ENCODE results near the gene ANHX.
A peak's percentile ranks its signal among the peaks of the same experiment; 100 is the strongest.

Gene ANHX

GRCh38 chr12:133204264-133204603, 31.4 kb downstream of the ANHX start:
- no peak overlapping the region for H3K4me3 ChIP-seq (ENCODE audit: low read length)
- DNase-seq (ENCODE audit: low read depth, low spot score), result no peak

GRCh38 chr12:133203344-133204263, 32.1 kb downstream of the ANHX start:
- DNase-seq (ENCODE audit: low read depth, low spot score), result no peak
- H3K4me3 ChIP-seq (ENCODE audit: low read length), result no peak overlapping the region

GRCh38 chr12:133202493-133203343, 33.0 kb downstream of the ANHX start:
- no peak overlapping the region for H3K4me3 ChIP-seq (ENCODE audit: low read length)
- DNase-seq (ENCODE audit: low read depth, low spot score), result no peak

GRCh38 chr12:133201888-133202287, 33.8 kb downstream of the ANHX start:
- no peak for DNase-seq (ENCODE audit: low read depth, low spot score)
- no peak overlapping the region for H3K4me3 ChIP-seq (ENCODE audit: low read length)

GRCh38 chr12:133192847-133193246, 42.8 kb downstream of the ANHX start:
- H3K4me3 ChIP-seq (ENCODE audit: low read length), result no peak overlapping the region
- DNase-seq (ENCODE audit: low read depth, low spot score), result no peak

- no peak for DNase-seq (ENCODE audit: low read depth, low spot score)
- H3K4me3 ChIP-seq (ENCODE audit: low read length), result no peak overlapping the region
These were observed 45.5 kb downstream of the ANHX start for GRCh38 chr12:133190176-133190575.

- H3K4me3 ChIP-seq (ENCODE audit: low read length), result peak within 1 kb of the TSS; percentile 78
- peak; percentile 79 for DNase-seq (ENCODE audit: low read depth, low spot score)
These were observed 54.3 kb downstream of the ANHX start, which contains the start of gene ZNF268 for GRCh38 chr12:133181238-133181959. Gene ZNF268, plus strand, starts transcription at chr12:133181495. Its CDS starts 503 bp downstream, at chr12:133181998.

GRCh38 chr12:133180669-133181068, 55.0 kb downstream of the ANHX start:
- DNase-seq (ENCODE audit: low read depth, low spot score), result no peak
- no peak overlapping the region for H3K4me3 ChIP-seq (ENCODE audit: low read length)

GRCh38 chr12:133174901-133175300, 60.8 kb downstream of the ANHX start:
- H3K4me3 ChIP-seq (ENCODE audit: low read length), result no peak overlapping the region
- no peak for DNase-seq (ENCODE audit: low read depth, low spot score)

GRCh38 chr12:133172491-133172890, 63.2 kb downstream of the ANHX start:
- no peak for DNase-seq (ENCODE audit: low read depth, low spot score)
- H3K4me3 ChIP-seq (ENCODE audit: low read length), result no peak overlapping the region

All from Jurkat, Clone E6-1 (cell line).